Pulmonary artery endothelial cell (primary cell): Measurements from ENCODE around the gene METTL9. TPM values are rescaled to one million over a fixed set of nuclear protein-coding genes. Genes with fewer than 3 reads are reported as not detected.
"Not testable (repeated sequence)": the region's sequence is repeated elsewhere in the genome, so short reads cannot be mapped to it uniquely, and the experiment has no call there.

Experiments
- DNase-seq: peaks from one replicate; pipeline ENCODE4 v3.0.0-alpha.2; 2011; ENCODE audit warnings: low read depth, low spot score
- total RNA-seq: library from RNA; depleted of rRNA; stranded (reverse); fragments of >200 nt; gene quantifications from 2 replicates; pipeline ENCODE4 v1.2.3, GENCODE V29; 2014

METTL9 gene
- total RNA-seq, 1 donor from 2014 or later: 193 TPM

DNA sequence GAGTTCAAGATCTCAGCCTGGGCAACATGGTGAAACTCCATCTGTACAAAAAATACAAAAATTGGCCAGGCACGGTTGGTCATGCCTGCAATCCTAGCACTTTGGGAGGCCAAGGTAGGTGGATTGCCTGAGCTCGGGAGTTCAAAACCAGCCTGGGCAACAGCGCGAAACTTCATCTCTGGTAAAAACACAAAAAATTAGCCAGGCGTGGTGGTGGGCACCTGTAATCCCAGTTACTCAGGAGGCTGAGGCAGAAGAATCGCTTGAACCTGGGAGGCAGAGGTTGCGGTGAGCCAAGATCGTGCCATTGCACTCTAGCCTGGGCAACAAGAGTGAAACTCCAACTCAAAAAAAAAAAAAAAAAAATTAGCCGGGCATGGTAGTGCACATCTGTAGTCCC lies 25.9 kb upstream of the METTL9 start:
- not testable (repeated sequence) for DNase-seq

- DNase-seq: no peak
Observed at GRCh38 chr16:21574372-21574771, 25.0 kb upstream of the METTL9 start.

DNA sequence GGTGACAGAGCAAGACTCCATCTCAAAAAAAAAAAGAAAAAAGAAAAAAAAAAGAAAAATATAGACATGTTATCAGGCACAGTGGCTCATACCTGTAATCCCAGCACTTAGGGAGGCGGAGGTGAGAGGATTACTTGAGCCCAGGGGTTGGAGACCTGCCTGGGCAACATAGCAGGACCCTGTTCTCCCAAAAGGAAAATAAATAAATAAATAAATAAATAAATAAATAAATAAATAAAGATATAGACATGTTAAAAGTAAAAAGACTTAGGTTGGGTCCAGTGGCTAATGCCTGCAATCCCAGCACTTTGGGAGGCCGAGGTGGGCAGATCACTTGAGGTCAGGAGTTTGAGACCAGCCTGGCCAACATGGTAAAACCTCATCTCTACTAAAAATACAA lies 23.1 kb upstream of the METTL9 start:
- DNase-seq: not testable (repeated sequence)

GRCh38 chr16:21577487-21577886 lies 21.9 kb upstream of the METTL9 start:
- DNase-seq: not testable (repeated sequence)

DNA sequence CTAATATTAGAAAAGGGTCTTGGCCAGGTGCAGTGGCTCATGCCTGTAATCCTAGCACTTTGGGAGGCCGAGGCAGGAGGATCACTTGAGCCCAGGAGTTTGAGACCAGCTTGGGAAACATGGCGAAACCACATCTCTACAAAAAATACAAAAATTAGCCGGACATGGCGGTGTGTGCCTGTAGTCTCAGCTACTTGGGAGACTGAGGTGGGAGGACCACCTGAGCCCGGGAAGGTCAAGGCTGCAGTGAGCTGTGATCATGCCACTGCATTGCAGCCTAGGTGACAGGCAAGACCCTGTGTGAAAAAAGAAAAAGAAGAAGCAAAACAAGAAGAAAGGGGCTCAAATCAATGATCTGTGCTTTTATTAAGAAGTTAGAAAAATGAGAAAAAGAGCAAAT lies 21.1 kb upstream of the METTL9 start:
- not testable (repeated sequence) for DNase-seq

- not testable (repeated sequence) for DNase-seq
Observed at GRCh38 chr16:21580131-21580530, 19.2 kb upstream of the METTL9 start.

DNA sequence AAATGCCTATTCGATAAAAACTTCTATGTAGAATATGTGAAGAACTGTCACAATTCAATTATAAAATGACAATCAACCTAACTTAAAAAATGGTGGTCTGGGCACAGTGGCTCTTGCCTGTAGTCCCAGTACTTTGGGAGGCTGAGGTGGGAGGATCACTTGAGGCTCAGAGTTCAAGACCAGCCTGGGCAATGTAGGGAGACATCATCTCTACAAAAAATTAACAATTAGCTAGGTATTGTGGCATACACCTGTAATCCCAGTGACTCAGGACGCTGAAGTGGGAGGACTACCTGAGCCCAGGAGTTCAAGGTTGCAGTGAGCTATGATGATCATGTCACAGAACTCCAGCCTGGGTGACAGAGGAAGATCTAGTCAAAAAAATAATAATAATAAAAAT lies 18.6 kb upstream of the METTL9 start:
- DNase-seq: no peak

- DNase-seq: no peak
Observed at GRCh38 chr16:21584817-21585216, 14.6 kb upstream of the METTL9 start.

DNA sequence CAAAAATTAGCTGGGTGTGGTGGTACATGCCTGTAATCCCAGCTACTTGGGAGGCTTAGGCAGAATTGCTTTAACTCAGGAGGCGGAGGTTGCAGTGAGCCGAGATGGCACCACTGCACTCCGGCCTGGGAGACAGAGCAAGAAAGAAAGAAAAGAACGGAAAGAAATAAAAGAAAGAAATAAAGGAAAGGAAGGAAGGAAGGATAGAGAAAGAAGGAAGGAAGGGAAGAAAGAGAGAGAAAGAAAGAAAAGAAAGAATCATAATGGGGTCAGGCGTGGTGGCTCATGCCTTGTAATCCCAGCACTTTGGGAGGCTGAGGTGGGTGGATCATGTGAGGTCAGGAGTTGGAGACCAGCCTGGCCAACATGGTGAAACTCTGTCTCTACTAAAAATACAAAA lies 10.8 kb upstream of the METTL9 start:
- not testable (repeated sequence) for DNase-seq

DNA sequence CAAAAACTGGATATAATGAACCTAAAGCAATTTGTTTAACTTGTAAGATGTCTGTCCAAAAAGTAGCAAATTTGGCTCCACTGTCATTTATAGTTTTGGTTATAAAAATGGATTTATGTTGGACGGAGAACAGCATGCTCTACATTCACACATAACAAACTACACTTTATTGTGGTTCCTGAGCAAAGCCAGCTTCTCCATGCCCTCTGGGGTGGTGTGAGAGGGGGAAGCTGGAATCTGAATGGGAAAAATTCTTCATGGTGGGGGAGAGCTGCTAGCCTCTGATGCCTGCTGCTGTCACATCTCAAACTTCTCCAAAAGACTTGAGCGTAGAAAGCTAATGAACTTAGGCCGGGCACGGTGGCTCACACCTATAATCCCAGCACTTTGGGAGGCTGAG lies 9.8 kb upstream of the METTL9 start:
- DNase-seq: no peak

GRCh38 chr16:21590287-21590686 lies 9.1 kb upstream of the METTL9 start:
- DNase-seq: no peak

DNA sequence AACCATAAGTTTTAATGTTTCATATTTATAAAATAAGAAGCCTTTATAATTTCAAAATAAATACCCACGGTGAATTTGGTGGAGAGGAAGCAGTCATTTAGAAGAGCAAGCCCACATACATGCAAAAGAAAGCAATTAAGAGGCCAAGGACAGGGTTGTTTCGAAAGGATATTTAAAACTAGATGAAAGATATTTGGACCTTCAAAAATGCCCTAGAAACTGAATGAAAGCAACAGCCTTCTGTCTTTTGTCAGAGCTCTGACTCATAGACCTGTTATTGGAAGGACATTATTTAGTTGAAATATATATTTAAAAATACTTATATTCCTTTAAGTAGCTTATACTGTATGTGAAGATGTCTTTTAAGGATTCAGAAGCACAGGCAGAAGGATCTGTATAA lies 8.6 kb upstream of the METTL9 start:
- no peak for DNase-seq

DNA sequence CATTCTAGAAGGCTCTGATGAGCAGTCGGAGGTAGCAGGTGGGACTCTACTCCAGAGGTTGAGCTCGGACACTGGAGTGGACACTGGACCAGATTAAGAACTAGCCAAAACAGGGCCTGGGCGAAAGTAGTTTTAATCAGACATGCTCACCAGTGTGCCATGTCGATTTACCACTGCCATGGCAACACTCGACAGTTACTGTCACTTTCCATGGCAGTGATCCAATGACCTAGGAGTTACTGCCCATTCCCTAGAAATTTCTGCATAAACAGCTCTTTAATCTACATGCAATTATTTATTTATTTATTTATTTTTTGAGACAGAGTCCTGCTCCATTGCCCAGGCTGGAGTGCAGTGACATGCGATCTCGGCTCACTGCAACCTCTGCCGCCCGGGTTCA lies 7.2 kb upstream of the METTL9 start:
- DNase-seq: no peak

DNA sequence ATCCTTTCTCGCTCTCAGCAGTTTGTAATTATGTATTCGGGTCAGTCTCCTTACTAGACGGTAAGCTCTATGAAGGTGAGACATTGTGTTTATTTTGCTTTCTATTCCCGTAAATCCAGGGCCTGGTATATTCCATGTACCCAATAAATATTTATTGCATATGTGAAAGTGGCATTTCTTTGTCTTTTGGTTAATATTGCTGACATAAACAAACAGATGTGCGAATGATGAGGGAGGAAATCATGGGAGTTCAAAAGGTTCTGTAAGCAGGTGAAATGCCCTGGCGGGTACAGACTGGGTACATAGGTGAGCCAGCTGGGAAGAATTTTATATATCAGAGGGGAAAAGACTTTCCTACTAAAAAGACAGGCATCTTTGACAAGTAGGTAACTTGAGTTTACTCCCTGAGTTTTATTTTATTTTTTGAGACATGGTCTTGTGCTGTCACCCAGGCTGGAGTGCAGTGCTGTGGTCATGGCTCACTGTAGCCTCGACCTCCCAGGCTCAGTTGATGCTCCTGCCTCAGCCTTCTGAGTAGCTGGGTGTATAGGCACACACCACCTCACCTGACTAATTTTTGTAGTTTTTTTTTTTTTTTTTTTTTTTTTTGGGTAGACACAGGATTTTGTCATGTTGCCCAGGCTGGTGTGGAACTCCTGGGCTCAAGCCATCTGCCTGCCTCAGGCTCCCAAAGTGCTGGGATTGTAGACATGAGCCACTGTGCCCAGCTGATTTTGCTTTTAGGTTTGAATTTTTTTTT lies 5.7 kb upstream of the METTL9 start:
- DNase-seq: no peak

DNA sequence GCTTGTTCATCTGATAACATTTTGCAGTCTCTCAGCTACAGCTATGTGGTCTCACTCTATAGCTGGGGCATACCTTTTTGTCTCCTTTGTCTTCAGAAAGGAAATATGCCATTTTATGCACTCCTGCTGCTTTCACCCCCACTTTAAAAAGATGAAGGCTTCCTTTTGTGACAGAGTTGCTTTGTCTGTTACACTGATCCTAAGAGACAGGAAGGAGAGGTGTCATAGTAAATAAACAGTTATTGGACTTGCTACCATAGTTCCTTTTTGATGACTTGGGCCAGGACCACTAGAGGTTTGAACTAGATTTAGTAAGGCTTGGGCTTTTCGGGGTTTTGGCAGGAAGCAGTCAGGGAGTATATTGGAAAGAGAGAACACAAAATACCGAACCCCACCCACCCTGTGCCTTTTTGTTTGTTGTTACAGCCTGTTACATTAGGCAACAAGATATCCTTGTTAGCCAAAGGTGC lies 1.8 kb upstream of the METTL9 start:
- DNase-seq: no peak

DNA sequence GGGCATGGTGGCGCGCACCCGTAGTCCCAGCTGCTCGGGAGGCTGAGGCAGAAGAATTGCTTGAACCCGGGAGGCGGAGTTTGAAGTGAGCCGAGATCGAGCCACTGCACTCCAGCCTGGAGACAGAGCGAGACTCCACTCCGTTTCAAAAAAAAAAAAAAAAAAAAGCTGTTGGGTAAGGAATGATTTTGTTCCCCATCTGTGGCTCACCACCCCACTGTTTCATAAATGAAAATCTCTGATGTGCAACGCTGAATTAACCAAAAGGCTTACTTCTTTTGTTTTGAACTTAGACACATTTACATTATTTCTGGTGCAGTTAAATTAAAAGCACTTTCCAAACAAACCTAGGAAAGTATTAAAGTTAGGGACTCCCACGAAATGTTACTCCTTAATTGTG lies 1.2 kb upstream of the METTL9 start:
- DNase-seq: no peak

- peak; percentile 2 for DNase-seq
Observed at GRCh38 chr16:21598701-21599121, 666 bp upstream of the METTL9 start.

GRCh38 chr16:21600031-21600773 lies 825 bp downstream of the METTL9 start:
- DNase-seq: peak; percentile 1

- no peak for DNase-seq
Observed at GRCh38 chr16:21602785-21603184, 3.4 kb downstream of the METTL9 start.

- DNase-seq: no peak
Observed at GRCh38 chr16:21603928-21604327, 4.6 kb downstream of the METTL9 start.

GRCh38 chr16:21605848-21606247 lies 6.5 kb downstream of the METTL9 start:
- DNase-seq: not testable (repeated sequence)

DNA sequence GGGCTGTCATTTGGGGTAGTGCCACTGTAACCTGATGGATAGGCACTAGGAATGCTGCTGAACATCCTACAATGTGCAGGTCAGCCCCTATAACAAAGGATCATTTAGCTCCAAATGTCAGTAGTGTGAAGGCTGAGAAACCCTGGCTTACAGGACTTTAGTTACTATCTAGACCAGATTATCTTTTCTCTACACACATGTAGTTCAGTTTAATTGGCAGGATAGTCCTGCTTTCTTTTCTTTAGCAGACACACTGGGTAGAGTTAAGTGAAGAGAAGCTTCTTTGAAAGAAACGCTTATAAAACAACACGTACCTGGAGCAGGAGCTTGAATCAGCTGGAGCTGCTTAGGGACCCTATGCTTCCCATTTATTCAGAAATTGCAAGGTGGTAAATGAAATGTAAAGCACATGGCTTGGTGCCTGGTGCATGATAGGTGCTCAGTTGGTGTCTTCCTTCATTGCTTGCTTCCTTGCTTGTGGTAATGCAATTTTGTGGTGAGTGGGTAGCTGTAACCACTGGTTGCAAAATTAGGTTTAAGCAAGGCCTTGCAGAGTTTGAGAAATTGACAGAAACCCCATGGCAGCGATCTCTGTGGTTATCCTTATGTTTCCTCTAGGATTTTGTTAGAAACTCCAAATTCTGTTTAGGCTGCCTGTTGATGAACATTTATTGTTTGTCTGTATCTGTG lies 9.4 kb downstream of the METTL9 start:
- DNase-seq: no peak
